Suprapubic skin (tissue), 4 donors: ENCODE measurements around the gene MRPL54. TPM values are rescaled to one million over a fixed set of nuclear protein-coding genes. Genes with fewer than 3 reads are reported as not detected.

Experiments
- DNase-seq, 2 donors: peaks; one replicate each; pipeline ENCODE4 v3.0.0-alpha.2; 2019; ENCODE audit warnings: low spot score in 2 of 2
- H3K27ac ChIP-seq: fragments of 200-600 bp; sonication (generic); one replicate; pipeline ENCODE4 v1.5.1; 2019
- H3K27me3 ChIP-seq: fragments of 200-600 bp; sonication (generic); one replicate; pipeline ENCODE4 v1.5.1; 2019
- H3K36me3 ChIP-seq: fragments of 200-600 bp; sonication (generic); one replicate; pipeline ENCODE4 v1.5.1; 2019
- H3K4me1 ChIP-seq: fragments of 200-600 bp; sonication (generic); one replicate; pipeline ENCODE4 v1.5.1; 2019
- H3K4me3 ChIP-seq: fragments of 200-600 bp; sonication (generic); one replicate; pipeline ENCODE4 v1.5.1; 2019; ENCODE audit warnings: mild to moderate bottlenecking
- H3K9me3 ChIP-seq: fragments of 200-600 bp; sonication (generic); one replicate; pipeline ENCODE4 v1.5.1; 2019
- EP300 ChIP-seq: sonication (generic); formaldehyde crosslinking; IDR thresholded peaks from one replicate; pipeline ENCODE4 v1.6.1; 2017; ENCODE audit warnings: antibody characterized with exemption
- POLR2A ChIP-seq, 2 donors: fragments of 450-650 bp; IDR thresholded peaks; one replicate each; pipeline ENCODE4 v1.6.1; 2017; ENCODE audit warnings: antibody characterized with exemption in 2 of 2, mild to moderate bottlenecking in 2 of 2, moderate library complexity in 2 of 2
- POLR2AphosphoS5 ChIP-seq, 3 donors: sonication (generic); formaldehyde crosslinking; IDR thresholded peaks; one replicate each; pipeline ENCODE4 v1.6.1; 2017; ENCODE audit warnings: antibody characterized with exemption in 3 of 3
- WGBS: methylation state at CpG from one replicate; pipeline ENCODE4 v1.1.5; 2018; 5-methylcytosine and 5-hydroxymethylcytosine counted together
- total RNA-seq, 4 donors: library from RNA; depleted of rRNA; stranded (reverse); fragments of >200 nt; gene quantifications; one replicate each; pipeline ENCODE4 v1.1.0, GENCODE V29; 2016
- TF ChIP-seq, protein P1 (sequence below), 2 donors: fragments of 200-600 bp in 1 of 2; fragments of 450-650 bp in 1 of 2; sonication (generic) in 1 of 2; IDR thresholded peaks; one replicate each; pipeline ENCODE4 v1.5.1; 2016 to 2019; ENCODE audit warnings: antibody characterized with exemption in 2 of 2, mild to moderate bottlenecking in 1 of 2, moderate library complexity in 1 of 2

The MRPL54 gene
- total RNA-seq, 4 donors from 2014 or later = 41.5 to 92.6 (median 63.7) TPM

DNA sequence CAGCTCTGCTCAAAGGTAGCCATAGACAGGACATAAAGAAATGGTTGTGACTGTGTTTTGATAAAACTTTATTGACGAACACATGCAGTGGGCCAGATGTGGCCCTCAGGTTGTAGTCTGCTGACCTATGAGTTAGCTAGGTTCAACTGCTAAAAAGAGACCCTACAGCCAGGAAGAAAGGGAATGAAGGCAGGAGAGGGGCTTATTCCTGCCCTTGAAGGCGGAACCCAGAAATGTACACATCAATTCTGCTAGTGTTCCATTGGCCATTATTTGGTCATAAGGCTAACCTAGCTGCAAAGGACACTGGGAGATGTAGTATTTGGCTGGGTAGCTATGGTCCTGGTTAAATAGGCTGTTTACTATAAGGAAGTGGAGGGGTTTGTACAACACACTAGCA is 19.0 kb upstream of the MRPL54 start:
- H3K4me3 ChIP-seq = no peak overlapping the region
- no peak overlapping the region for H3K27ac ChIP-seq
- H3K4me1 ChIP-seq = no peaks in the 10 kb centered on the region
- no peaks in the 10 kb centered on the region for H3K36me3 ChIP-seq
- TF ChIP-seq POLR2A (IDR thresholded peaks at IDR 0.05) = no peak
- no peak for TF ChIP-seq POLR2AphosphoS5 (IDR thresholded peaks at IDR 0.05)
- TF ChIP-seq, protein P1, sequence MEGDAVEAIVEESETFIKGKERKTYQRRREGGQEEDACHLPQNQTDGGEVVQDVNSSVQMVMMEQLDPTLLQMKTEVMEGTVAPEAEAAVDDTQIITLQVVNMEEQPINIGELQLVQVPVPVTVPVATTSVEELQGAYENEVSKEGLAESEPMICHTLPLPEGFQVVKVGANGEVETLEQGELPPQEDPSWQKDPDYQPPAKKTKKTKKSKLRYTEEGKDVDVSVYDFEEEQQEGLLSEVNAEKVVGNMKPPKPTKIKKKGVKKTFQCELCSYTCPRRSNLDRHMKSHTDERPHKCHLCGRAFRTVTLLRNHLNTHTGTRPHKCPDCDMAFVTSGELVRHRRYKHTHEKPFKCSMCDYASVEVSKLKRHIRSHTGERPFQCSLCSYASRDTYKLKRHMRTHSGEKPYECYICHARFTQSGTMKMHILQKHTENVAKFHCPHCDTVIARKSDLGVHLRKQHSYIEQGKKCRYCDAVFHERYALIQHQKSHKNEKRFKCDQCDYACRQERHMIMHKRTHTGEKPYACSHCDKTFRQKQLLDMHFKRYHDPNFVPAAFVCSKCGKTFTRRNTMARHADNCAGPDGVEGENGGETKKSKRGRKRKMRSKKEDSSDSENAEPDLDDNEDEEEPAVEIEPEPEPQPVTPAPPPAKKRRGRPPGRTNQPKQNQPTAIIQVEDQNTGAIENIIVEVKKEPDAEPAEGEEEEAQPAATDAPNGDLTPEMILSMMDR (IDR thresholded peaks at IDR 0.05) = no peak
- TF ChIP-seq EP300 = no peak
- 95% methylated on average over 2 of the region's 2 CpGs for WGBS
- H3K27me3 ChIP-seq = no peaks in the 10 kb centered on the region
- DNase-seq = no peak
- no peaks in the 10 kb centered on the region for H3K9me3 ChIP-seq

DNA sequence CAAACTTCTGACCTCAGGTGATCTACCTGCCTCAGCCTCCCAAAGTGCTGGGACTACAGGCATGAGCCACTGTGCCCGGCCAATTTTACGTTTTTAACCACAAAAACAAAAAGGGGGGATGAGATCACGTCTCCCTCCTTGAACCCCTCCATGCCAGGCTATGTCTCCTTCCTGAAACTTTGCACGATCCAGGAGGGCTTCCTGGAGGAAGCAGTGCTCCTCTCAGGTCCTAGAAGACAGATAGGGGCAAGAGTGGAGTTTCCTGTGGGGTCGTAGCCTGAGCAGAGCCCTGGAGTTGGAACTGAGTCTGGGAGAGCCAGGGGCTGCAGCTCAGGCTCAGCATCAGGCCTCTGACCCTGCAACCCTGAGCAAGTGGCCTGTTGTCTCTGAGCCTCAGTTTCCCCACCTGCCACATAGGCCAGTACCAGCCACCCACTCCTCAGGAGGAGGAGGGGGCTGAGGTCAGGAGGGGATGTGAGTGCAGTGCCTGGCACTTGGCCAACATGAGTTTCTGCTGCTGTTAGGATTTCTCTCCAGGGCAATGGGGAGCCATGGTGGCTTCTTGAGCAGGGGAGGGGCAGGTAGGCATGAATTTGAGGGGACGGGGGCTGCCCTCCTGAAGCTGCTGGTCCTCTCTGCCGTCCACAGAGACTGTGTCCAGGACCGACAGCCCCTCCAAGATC is 17.0 kb upstream of the MRPL54 start:
- no peak for DNase-seq
- 81% methylated on average over 8 of the region's 8 CpGs for WGBS
- Histone ChIP-seq H3K36me3 (peaks cover 10% of the 10 kb centered on the region), H3K27ac (no peak overlapping the region), H3K9me3 (no peaks in the 10 kb centered on the region), H3K4me3 (no peak overlapping the region), H3K27me3 (no peaks in the 10 kb centered on the region), H3K4me1 (no peaks in the 10 kb centered on the region)
- TF ChIP-seq, protein P1 (IDR thresholded peaks at IDR 0.05) = no peak
- TF ChIP-seq POLR2A (IDR thresholded peaks at IDR 0.05) = no peak
- no peak for TF ChIP-seq EP300
- no peak for TF ChIP-seq POLR2AphosphoS5 (IDR thresholded peaks at IDR 0.05)

DNA sequence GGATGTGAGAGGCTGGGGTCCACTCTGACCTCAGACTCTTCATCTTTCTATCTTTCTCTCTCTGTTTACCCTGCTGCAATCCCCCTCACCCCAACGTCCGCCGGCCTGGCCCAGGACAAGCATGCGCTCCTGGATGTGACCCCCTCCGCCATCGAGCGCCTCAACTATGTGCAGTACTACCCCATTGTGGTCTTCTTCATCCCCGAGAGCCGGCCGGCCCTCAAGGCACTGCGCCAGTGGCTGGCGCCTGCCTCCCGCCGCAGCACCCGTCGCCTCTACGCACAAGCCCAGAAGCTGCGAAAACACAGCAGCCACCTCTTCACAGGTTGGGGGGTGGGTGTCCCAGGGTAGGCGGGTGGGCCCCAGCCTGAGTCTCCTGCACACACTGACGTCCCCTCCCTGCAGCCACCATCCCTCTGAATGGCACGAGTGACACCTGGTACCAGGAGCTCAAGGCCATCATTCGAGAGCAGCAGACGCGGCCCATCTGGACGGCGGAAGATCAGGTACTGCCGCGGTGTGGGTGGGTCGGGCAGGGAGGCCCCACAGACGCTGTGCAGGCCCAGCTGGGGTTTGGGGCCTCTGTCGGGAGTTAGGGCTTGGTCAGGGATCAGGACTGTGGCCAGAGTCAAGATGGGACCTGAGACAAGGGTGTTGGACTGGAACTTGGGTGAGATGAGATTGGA is 16.0 kb upstream of the MRPL54 start:
- H3K27me3 ChIP-seq = no peaks in the 10 kb centered on the region
- no peak overlapping the region for H3K27ac ChIP-seq
- no peak for DNase-seq
- no peak overlapping the region for H3K4me3 ChIP-seq
- no peaks in the 10 kb centered on the region for H3K4me1 ChIP-seq
- TF ChIP-seq, protein P1 (IDR thresholded peaks at IDR 0.05) = no peak
- TF ChIP-seq POLR2AphosphoS5 (IDR thresholded peaks at IDR 0.05) (no peak), EP300 (no peak)
- H3K9me3 ChIP-seq = no peaks in the 10 kb centered on the region
- H3K36me3 ChIP-seq = peaks cover 20% of the 10 kb centered on the region
- 61% methylated on average over 31 of the region's 31 CpGs for WGBS

DNA sequence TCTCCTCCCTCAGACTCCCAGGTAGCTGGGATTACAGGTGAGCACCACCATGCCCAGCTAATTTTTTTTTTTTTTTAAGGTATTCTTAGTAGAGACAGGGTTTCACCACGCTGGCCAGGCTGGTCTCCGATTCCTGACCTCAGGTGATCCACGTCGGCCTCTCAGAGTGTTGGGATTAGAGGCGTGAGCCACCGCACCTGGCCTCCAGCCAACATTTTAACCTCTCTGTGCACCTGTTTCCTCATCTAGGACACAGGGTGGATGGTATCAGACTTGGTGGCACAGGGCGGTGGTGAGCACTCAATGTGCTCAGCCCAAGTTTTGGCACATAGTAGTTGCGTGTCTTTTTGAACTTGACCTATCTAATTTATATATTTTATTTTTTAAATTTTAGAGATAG is 13.5 kb upstream of the MRPL54 start:
- no peak for DNase-seq
- WGBS = 94% methylated on average over 2 of the region's 8 CpGs
- H3K4me1 ChIP-seq = no peaks in the 10 kb centered on the region
- H3K27me3 ChIP-seq = no peaks in the 10 kb centered on the region
- no peak overlapping the region for H3K27ac ChIP-seq
- H3K36me3 ChIP-seq = peaks cover 43% of the 10 kb centered on the region
- H3K9me3 ChIP-seq = no peaks in the 10 kb centered on the region
- no peak overlapping the region for H3K4me3 ChIP-seq
- TF ChIP-seq, protein P1 (IDR thresholded peaks at IDR 0.05) = no peak
- TF ChIP-seq POLR2A (IDR thresholded peaks at IDR 0.05) = no peak
- TF ChIP-seq POLR2AphosphoS5 (IDR thresholded peaks at IDR 0.05) = no peak
- TF ChIP-seq EP300 = no peak

DNA sequence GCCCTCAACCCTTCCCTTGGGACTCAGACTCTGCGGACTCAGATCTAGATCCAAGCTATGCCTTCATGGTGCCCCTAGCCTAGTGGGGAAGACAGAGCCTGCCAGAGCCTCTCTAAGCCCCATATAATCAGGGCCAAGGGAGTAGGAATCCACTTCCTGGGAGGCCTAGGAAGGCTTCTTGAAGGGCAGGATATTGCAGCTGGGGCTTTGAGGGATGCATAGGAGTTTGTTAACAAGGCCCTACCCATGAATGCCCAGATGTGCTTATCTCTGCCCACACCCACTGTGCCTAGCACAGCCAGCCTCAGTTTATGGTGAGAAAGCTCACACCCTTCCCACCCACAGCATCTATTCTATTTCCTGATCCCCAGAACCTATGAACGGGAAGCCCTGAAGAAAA is 12.3 kb upstream of the MRPL54 start:
- Histone ChIP-seq H3K27me3 (no peaks in the 10 kb centered on the region), H3K9me3 (no peaks in the 10 kb centered on the region), H3K4me3 (no peak overlapping the region), H3K4me1 (no peaks in the 10 kb centered on the region), H3K36me3 (peaks cover 49% of the 10 kb centered on the region), H3K27ac (no peak overlapping the region)
- 95% methylated on average over 2 of the region's 2 CpGs for WGBS
- no peak for TF ChIP-seq POLR2A (IDR thresholded peaks at IDR 0.05)
- no peak for TF ChIP-seq EP300
- TF ChIP-seq, protein P1 (IDR thresholded peaks at IDR 0.05) = no peak
- TF ChIP-seq POLR2AphosphoS5 (IDR thresholded peaks at IDR 0.05) = no peak
- no peak for DNase-seq
